Testis (tissue), 3 donors: ENCODE measurements around the gene FOXRED2. TPM values are rescaled to one million over a fixed set of nuclear protein-coding genes. Genes with fewer than 3 reads are reported as not detected.

Source experiments
- DNase-seq: peaks from one replicate; pipeline ENCODE4 v3.0.0-alpha.2; 2019
- H3K27ac ChIP-seq, 2 donors: fragments of 200-600 bp; sonication (generic); one replicate each; pipeline ENCODE4 v1.5.1; 2019
- H3K27me3 ChIP-seq: fragments of 200-600 bp; sonication (generic); one replicate; pipeline ENCODE4 v1.5.1; 2019
- H3K36me3 ChIP-seq: fragments of 200-600 bp; sonication (generic); one replicate; pipeline ENCODE4 v1.5.1; 2017; ENCODE audit warnings: low read depth; ENCODE audit errors: missing control alignments
- H3K4me1 ChIP-seq: fragments of 200-600 bp; sonication (generic); one replicate; pipeline ENCODE4 v1.5.1; 2019
- H3K4me3 ChIP-seq, 2 donors: fragments of 200-600 bp; sonication (generic); one replicate each; pipeline ENCODE4 v1.5.1; 2017 to 2019
- H3K9me3 ChIP-seq: fragments of 200-600 bp; sonication (generic); one replicate; pipeline ENCODE4 v1.5.1; 2017
- POLR2A ChIP-seq: fragments of 450-650 bp; IDR thresholded peaks from one replicate; pipeline ENCODE4 v1.6.1; 2017; ENCODE audit warnings: antibody characterized with exemption, mild to moderate bottlenecking, moderate library complexity
- WGBS, 2 donors: methylation state at CpG; one replicate each; pipeline ENCODE4 v1.1.5; 2018; 5-methylcytosine and 5-hydroxymethylcytosine counted together
- intact Hi-C: fragments of 100-400 bp; cut with DNase I; formaldehyde crosslinking; loops from one replicate; pipeline ENCODE4 v1.15.1; 2023; ENCODE audit warnings: low total_unique reads
- polyA plus RNA-seq: library from polyadenylated mRNA; stranded (reverse); fragments of 350-450 nt; fragmentation: Illumina TruSeq; extraction: RNeasy Lipid Tissue Mini Kit (QIAGEN cat#74804); gene quantifications from one replicate; pipeline ENCODE4 v1.2.3, GENCODE V29; 2014; ENCODE audit warnings: low read depth, low replicate concordance; ENCODE audit not compliant: insufficient read depth
- total RNA-seq, 2 donors: library from RNA; depleted of rRNA; stranded (reverse); fragments of >200 nt; gene quantifications; one replicate each; pipeline ENCODE4 v1.2.3, GENCODE V29; 2016
- TF ChIP-seq, protein P1 (sequence below), 3 experiments: fragments of 450-650 bp in 2 of 3; fragments of 200-600 bp in 1 of 3; sonication (generic) in 1 of 3; IDR thresholded peaks; one replicate each; pipeline ENCODE4 v1.5.1; 2016 to 2019; ENCODE audit warnings: antibody characterized with exemption in 3 of 3, mild to moderate bottlenecking in 2 of 3, moderate library complexity in 1 of 3

FOXRED2 gene
- total and polyA plus RNA-seq, 3 donors from 2014 or later: 17.7 to 34.6 (median 23.8) TPM

GRCh38 chr22:36475341-36475740 lies 31.5 kb downstream of the FOXRED2 start:
- no peak overlapping the region for H3K27ac ChIP-seq

GRCh38 chr22:36472689-36473088 lies 34.2 kb downstream of the FOXRED2 start:
- Histone ChIP-seq H3K4me1 (peaks cover 6% of the 10 kb centered on the region), H3K27me3 (no peaks in the 10 kb centered on the region), H3K4me3 (no peak overlapping the region), H3K9me3 (no peaks in the 10 kb centered on the region), H3K36me3 (peaks cover 3% of the 10 kb centered on the region), H3K27ac (no peak overlapping the region)
- 79 to 80% methylated on average over 13 of the region's 13 CpGs for WGBS, 2 donors
- TF ChIP-seq, protein P1, sequence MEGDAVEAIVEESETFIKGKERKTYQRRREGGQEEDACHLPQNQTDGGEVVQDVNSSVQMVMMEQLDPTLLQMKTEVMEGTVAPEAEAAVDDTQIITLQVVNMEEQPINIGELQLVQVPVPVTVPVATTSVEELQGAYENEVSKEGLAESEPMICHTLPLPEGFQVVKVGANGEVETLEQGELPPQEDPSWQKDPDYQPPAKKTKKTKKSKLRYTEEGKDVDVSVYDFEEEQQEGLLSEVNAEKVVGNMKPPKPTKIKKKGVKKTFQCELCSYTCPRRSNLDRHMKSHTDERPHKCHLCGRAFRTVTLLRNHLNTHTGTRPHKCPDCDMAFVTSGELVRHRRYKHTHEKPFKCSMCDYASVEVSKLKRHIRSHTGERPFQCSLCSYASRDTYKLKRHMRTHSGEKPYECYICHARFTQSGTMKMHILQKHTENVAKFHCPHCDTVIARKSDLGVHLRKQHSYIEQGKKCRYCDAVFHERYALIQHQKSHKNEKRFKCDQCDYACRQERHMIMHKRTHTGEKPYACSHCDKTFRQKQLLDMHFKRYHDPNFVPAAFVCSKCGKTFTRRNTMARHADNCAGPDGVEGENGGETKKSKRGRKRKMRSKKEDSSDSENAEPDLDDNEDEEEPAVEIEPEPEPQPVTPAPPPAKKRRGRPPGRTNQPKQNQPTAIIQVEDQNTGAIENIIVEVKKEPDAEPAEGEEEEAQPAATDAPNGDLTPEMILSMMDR (IDR thresholded peaks at IDR 0.05): no peak
- no peak for TF ChIP-seq POLR2A
- intact Hi-C loops: loop anchor here (5.0 kb wide), 1 partner anchor 170 kb away; no protein-coding TSS in a partner anchor
- no peak for DNase-seq

More at GRCh38 chr22:36475341-36475740, 31.5 kb downstream of the FOXRED2 start:
- H3K9me3 ChIP-seq: no peaks in the 10 kb centered on the region
- TF ChIP-seq, protein P1 (IDR thresholded peaks at IDR 0.05): no peak
- TF ChIP-seq POLR2A: no peak
- H3K4me1 ChIP-seq: peaks cover 4% of the 10 kb centered on the region
- DNase-seq: no peak
- H3K36me3 ChIP-seq: peaks cover 3% of the 10 kb centered on the region
- H3K4me3 ChIP-seq: no peak overlapping the region
- H3K27me3 ChIP-seq: no peaks in the 10 kb centered on the region
- WGBS, 2 donors: 94 to 95% methylated on average over 6 of the region's 6 CpGs
- intact Hi-C loops: no loop called here

DNA sequence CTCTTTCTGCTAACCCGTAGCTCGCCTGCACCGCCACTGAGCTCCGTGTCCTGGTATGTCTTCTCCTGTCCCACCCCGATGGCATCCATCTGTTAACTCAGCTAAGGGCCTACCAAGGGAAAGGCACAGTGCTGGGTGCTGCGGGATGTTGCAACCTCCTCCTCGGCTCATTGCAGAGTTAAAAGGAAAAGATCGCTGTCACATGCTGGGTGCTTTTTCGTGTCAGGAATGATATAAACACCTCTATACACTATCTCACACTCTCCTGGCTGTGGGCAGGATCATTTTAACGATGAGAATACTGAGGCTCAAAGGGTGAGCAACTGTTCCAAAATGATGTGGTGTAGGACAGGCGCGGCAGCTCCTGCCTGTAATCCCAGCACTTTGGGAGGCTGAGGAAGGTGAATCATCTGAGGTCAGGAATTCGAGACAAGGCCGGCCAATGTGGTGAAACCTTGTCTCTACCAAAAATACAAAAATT lies 35.5 kb downstream of the FOXRED2 start:
- Histone ChIP-seq H3K4me3 (no peak overlapping the region), H3K27me3 (no peaks in the 10 kb centered on the region), H3K27ac (peak overlapping the region in 1 of 2 donors; percentile 41), H3K9me3 (no peaks in the 10 kb centered on the region), H3K36me3 (peaks cover 3% of the 10 kb centered on the region), H3K4me1 (peaks cover 6% of the 10 kb centered on the region)
- no peak for DNase-seq
- intact Hi-C loops: loop anchor here (5.0 kb wide), 1 partner anchor 169 kb away; no protein-coding TSS in a partner anchor
- TF ChIP-seq, protein P1 (IDR thresholded peaks at IDR 0.05): no peak
- TF ChIP-seq POLR2A: no peak
- 89 to 95% methylated on average over 8 to 14 of the region's 14 CpGs for WGBS, 2 donors

DNA sequence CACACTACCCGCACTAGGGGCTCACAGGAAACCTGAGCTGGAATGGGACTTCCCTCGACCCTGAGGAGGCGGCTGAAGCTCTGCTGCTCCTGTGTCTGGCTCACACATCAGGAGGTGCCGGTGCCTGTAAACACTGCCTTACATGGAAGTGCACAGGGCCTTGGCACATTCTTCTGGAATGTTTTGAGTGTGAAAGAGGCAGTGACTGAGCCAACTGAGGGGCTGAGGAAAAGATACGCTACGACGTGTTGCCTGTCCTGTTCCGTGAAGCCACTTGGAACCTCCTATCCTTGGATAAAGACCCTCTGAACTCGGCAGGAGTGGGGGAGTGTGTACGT lies 35.9 kb downstream of the FOXRED2 start:
- Histone ChIP-seq H3K9me3 (no peaks in the 10 kb centered on the region), H3K27me3 (no peaks in the 10 kb centered on the region), H3K4me1 (peaks cover 6% of the 10 kb centered on the region), H3K4me3 (no peak overlapping the region), H3K27ac (peak overlapping the region in 1 of 2 donors; percentile 41), H3K36me3 (peaks cover 3% of the 10 kb centered on the region)
- WGBS, 2 donors: 77 to 79% methylated on average over 10 of the region's 10 CpGs
- intact Hi-C loops: loop anchor here (5.0 kb wide), 1 partner anchor 169 kb away; no protein-coding TSS in a partner anchor
- TF ChIP-seq POLR2A: no peak
- TF ChIP-seq, protein P1 (IDR thresholded peaks at IDR 0.05): no peak
- DNase-seq: no peak
